Keratinocyte (primary cell): Measurements from ENCODE around the gene RAB38. TPM values are rescaled to one million over a fixed set of nuclear protein-coding genes. Genes with fewer than 3 reads are reported as not detected.

ENCODE experiments used
- DNase-seq: peaks from one replicate; pipeline ENCODE4 v3.0.0-alpha.2; 2011; ENCODE audit warnings: low read depth, missing footprints, low spot score
- FAIRE-seq: peaks from 2 replicates; lab custom pipeline; 2011; peaks lifted over from hg19 to GRCh38; lab: Jason Lieb, UNC
- H2AFZ ChIP-seq: 2 replicates; pipeline ENCODE4 v1.6.0; 2012; ENCODE audit warnings: low read length, control low read depth, inconsistent platforms; ENCODE audit not compliant: control insufficient read depth
- H3K27ac ChIP-seq: 2 replicates; pipeline ENCODE4 v1.5.1; 2011; ENCODE audit warnings: low read length; ENCODE audit not compliant: control insufficient read depth, insufficient read depth
- H3K27me3 ChIP-seq: 3 replicates; pipeline ENCODE4 v1.6.0; 2011; ENCODE audit warnings: low read length; ENCODE audit not compliant: control insufficient read depth, insufficient read depth; ENCODE audit errors: extremely low read depth
- H3K36me3 ChIP-seq, 2 experiments: 2 replicates in 1 of 2; 3 replicates in 1 of 2; pipeline ENCODE4 v1.5.1; 2011; ENCODE audit warnings: low read length in 2 of 2, mild to moderate bottlenecking in 1 of 2; ENCODE audit not compliant: control insufficient read depth in 2 of 2, insufficient read depth in 2 of 2; ENCODE audit errors: extremely low read depth in 1 of 2
- H3K4me1 ChIP-seq: 3 replicates; pipeline ENCODE4 v1.5.1; 2011; ENCODE audit warnings: low read length; ENCODE audit not compliant: control insufficient read depth, insufficient read depth; ENCODE audit errors: extremely low read depth
- H3K4me2 ChIP-seq: 3 replicates; pipeline ENCODE4 v1.6.0; 2011; ENCODE audit warnings: low read depth, low read length; ENCODE audit not compliant: control insufficient read depth, insufficient read depth; ENCODE audit errors: extremely low read depth
- H3K4me3 ChIP-seq, 3 experiments: fragments of 200-600 bp in 1 of 3; sonication (generic) in 1 of 3; 2 replicates in 2 of 3; 3 replicates in 1 of 3; pipeline ENCODE4 v1.5.1; 2011 to 2016; ENCODE audit warnings: low read length in 3 of 3, mild to moderate bottlenecking in 3 of 3, control low read depth in 2 of 3, inconsistent platforms in 1 of 3, low read depth in 1 of 3, mixed read lengths in 1 of 3, mixed run types in 1 of 3, moderate library complexity in 1 of 3; ENCODE audit not compliant: control insufficient read depth in 2 of 3, insufficient read depth in 2 of 3; ENCODE audit errors: extremely low read depth in 1 of 3
- H3K79me2 ChIP-seq: 2 replicates; pipeline ENCODE4 v1.6.0; 2012; ENCODE audit warnings: low read length; ENCODE audit not compliant: control insufficient read depth, insufficient read depth
- H3K9ac ChIP-seq: 3 replicates; pipeline ENCODE4 v1.6.0; 2011; ENCODE audit warnings: low read length; ENCODE audit not compliant: control insufficient read depth, insufficient read depth; ENCODE audit errors: extremely low read depth
- H3K9me1 ChIP-seq: 3 replicates; pipeline ENCODE4 v1.6.0; 2011; ENCODE audit warnings: low read length; ENCODE audit not compliant: control insufficient read depth, insufficient read depth; ENCODE audit errors: extremely low read depth
- H3K9me3 ChIP-seq: 2 replicates; pipeline ENCODE4 v1.5.1; 2012; ENCODE audit warnings: low read depth, low read length; ENCODE audit not compliant: control insufficient read depth
- H4K20me1 ChIP-seq: 3 replicates; pipeline ENCODE4 v1.6.0; 2011; ENCODE audit warnings: low read length; ENCODE audit not compliant: control insufficient read depth, insufficient read depth; ENCODE audit errors: extremely low read depth
- CTCF ChIP-seq, 3 experiments: IDR thresholded peaks in 1 of 3; conservative IDR thresholded peaks in 1 of 3; optimal IDR thresholded peaks in 1 of 3; 2 replicates in 2 of 3; 3 replicates in 1 of 3; pipeline versions ENCODE3 to v1.5.1; 2011; ENCODE audit warnings: low read length in 3 of 3, mild to moderate bottlenecking in 3 of 3, moderate library complexity in 2 of 3, control low read depth in 1 of 3, inconsistent platforms in 1 of 3; ENCODE audit not compliant: insufficient read depth in 2 of 3; ENCODE audit errors: extremely low read depth in 1 of 3
- EZH2 ChIP-seq: IDR thresholded peaks from one replicate; pipeline ENCODE4 v1.6.1; 2012; ENCODE audit warnings: inconsistent platforms, mild to moderate bottlenecking, low read length, moderate library complexity
- dilution Hi-C: fragments of 300-500 bp; cut with MboI; formaldehyde crosslinking; loops from one replicate; pipeline ENCODE4 v1.7.0; 2020; ENCODE audit warnings: low sequenced_read_pairs; ENCODE audit not compliant: extremely low pct_ligation_motif_present
- polyA plus RNA-seq, 5 experiments: library from polyadenylated mRNA; depleted of rRNA in 3 of 5; stranded (reverse) in 3 of 5; stranded (forward) in 1 of 5; unstranded in 1 of 5; fragments of >200 nt; gene quantifications; 1 replicate in 1 of 5; 2 replicates in 3 of 5; 3 replicates in 1 of 5; pipeline versions ENCODE4 v1.2.1 to v1.2.3, GENCODE V29; 2011 to 2012; ENCODE audit warnings: missing spikeins in 2 of 5, low read depth in 1 of 5, low replicate concordance in 1 of 5

Gene RAB38
- polyA plus RNA-seq, 1 donor (not counting 4 experiments of a cell fraction or from before 2014, with no cell fraction given), result 146 TPM

GRCh38 chr11:88117281-88117858 lies 57.9 kb downstream of the RAB38 start:
- peaks cover 6% of the 10 kb centered on the region for H4K20me1 ChIP-seq
- no peak overlapping the region for H2AFZ ChIP-seq
- H3K4me1 ChIP-seq, result peaks cover 6% of the 10 kb centered on the region
- no peaks in the 10 kb centered on the region for H3K27me3 ChIP-seq
- H3K4me3 ChIP-seq, result no peak overlapping the region
- dilution Hi-C loops, result no loop called here
- DNase-seq, result no peak
- TF ChIP-seq EZH2, result no peak
- TF ChIP-seq CTCF (optimal IDR thresholded peaks at IDR 0.05 in 1 of 3, IDR thresholded peaks at IDR 0.05 in 1 of 3, conservative IDR thresholded peaks at IDR 0.05 in 1 of 3; ENCODE audit: extremely low read depth in 1 of 3, insufficient read depth in 2 of 3, low read length in 3 of 3), result no peak
- H3K36me3 ChIP-seq, result peaks cover 1 to 10% of the 10 kb centered on the region in 2 experiments
- H3K4me2 ChIP-seq, result no peak overlapping the region
- H3K27ac ChIP-seq, result no peak overlapping the region
- H3K9ac ChIP-seq, result no peak overlapping the region
- H3K9me1 ChIP-seq, result peaks cover 3% of the 10 kb centered on the region
- H3K9me3 ChIP-seq, result no peaks in the 10 kb centered on the region
- peaks cover 22% of the 10 kb centered on the region for H3K79me2 ChIP-seq
- no peak for FAIRE-seq

GRCh38 chr11:88115828-88116755 lies 59.2 kb downstream of the RAB38 start:
- Histone ChIP-seq H3K4me2 (no peak overlapping the region), H3K27me3 (no peaks in the 10 kb centered on the region), H3K4me3 (no peak overlapping the region), H3K27ac (no peak overlapping the region), H4K20me1 (peaks cover 6% of the 10 kb centered on the region), H3K79me2 (peaks cover 19% of the 10 kb centered on the region), H3K36me3 (peaks cover 1 to 10% of the 10 kb centered on the region in 2 experiments), H3K9ac (no peak overlapping the region), H3K9me3 (no peaks in the 10 kb centered on the region), H2AFZ (no peak overlapping the region), H3K4me1 (peaks cover 6% of the 10 kb centered on the region), H3K9me1 (peaks cover 3% of the 10 kb centered on the region)
- TF ChIP-seq EZH2 (no peak), CTCF (optimal IDR thresholded peaks at IDR 0.05 in 1 of 3, IDR thresholded peaks at IDR 0.05 in 1 of 3, conservative IDR thresholded peaks at IDR 0.05 in 1 of 3; ENCODE audit: extremely low read depth in 1 of 3, insufficient read depth in 2 of 3, low read length in 3 of 3) (no peak)
- dilution Hi-C loops, result no loop called here
- FAIRE-seq (no peak), DNase-seq (no peak)
